ENCODE measurements around the gene TTYH3. TPM values are rescaled to one million over a fixed set of nuclear protein-coding genes. Genes with fewer than 3 reads are reported as not detected.

The TTYH3 gene
- total and polyA plus RNA-seq, 10 donors, result 11.9 to 158 (median 72.8) TPM

- no peak overlapping the region for H3K4me3 ChIP-seq
- TF ChIP-seq POLR2AphosphoS5 (IDR thresholded peaks at IDR 0.05) (peak; percentile 62 to 80 (median 79)), CTCF (IDR thresholded peaks at IDR 0.05 in 8 of 11, conservative IDR thresholded peaks at IDR 0.05 in 3 of 11) (no peak), POLR2A (IDR thresholded peaks at IDR 0.05) (no peak)
- H3K27me3 ChIP-seq (replicated peaks in 1 of 7), result no peaks in the 10 kb centered on the region
- no peaks in the 10 kb centered on the region for H3K9me3 ChIP-seq
- peak; percentile 84 for DNase-seq
- peak overlapping the region in 6 of 8 donors; percentile 14 to 59 (median 26) for H3K27ac ChIP-seq
- H3K4me1 ChIP-seq, result peaks cover 12 to 48% (median 37%) of the 10 kb centered on the region in 6 donors
- H3K36me3 ChIP-seq, result no peaks in the 10 kb centered on the region
- WGBS, 5 donors, result 51 to 59% (median 55%) methylated on average over 7 to 19 of the region's 19 CpGs
- intact Hi-C loops (cut with DNase I; ENCODE audit: low total_unique reads), result no loop called here
Observed at GRCh38 chr7:2622869-2623697, 8.7 kb upstream of the TTYH3 start.

- no peak for TF ChIP-seq CTCF (IDR thresholded peaks at IDR 0.05 in 8 of 11, conservative IDR thresholded peaks at IDR 0.05 in 3 of 11)
- TF ChIP-seq POLR2AphosphoS5 (IDR thresholded peaks at IDR 0.05), result no peak
- no peak for TF ChIP-seq POLR2A (IDR thresholded peaks at IDR 0.05)
- WGBS, 5 donors, result 68 to 87% (median 80%) methylated on average over 6 to 10 of the region's 10 CpGs
- H3K4me3 ChIP-seq, result no peak overlapping the region
- H3K4me1 ChIP-seq, result peaks cover 12 to 48% (median 37%) of the 10 kb centered on the region in 6 donors
- no peaks in the 10 kb centered on the region for H3K27me3 ChIP-seq (replicated peaks in 1 of 7)
- peak overlapping the region in 3 of 8 donors; percentile 14 to 59 (median 42) for H3K27ac ChIP-seq
- intact Hi-C loops (cut with DNase I; ENCODE audit: low total_unique reads), result no loop called here
- DNase-seq, result peak; percentile 66
- no peaks in the 10 kb centered on the region for H3K36me3 ChIP-seq
- H3K9me3 ChIP-seq, result no peaks in the 10 kb centered on the region
Observed at GRCh38 chr7:2623698-2624014, 8.1 kb upstream of the TTYH3 start.

GRCh38 chr7:2624293-2624886 lies 7.4 kb upstream of the TTYH3 start:
- intact Hi-C loops (cut with DNase I; ENCODE audit: low total_unique reads), result no loop called here
- no peaks in the 10 kb centered on the region for H3K9me3 ChIP-seq
- no peak overlapping the region for H3K4me3 ChIP-seq
- no peak for DNase-seq
- peaks cover 12 to 48% (median 37%) of the 10 kb centered on the region in 6 donors for H3K4me1 ChIP-seq
- no peak for TF ChIP-seq POLR2A (IDR thresholded peaks at IDR 0.05)
- TF ChIP-seq CTCF (IDR thresholded peaks at IDR 0.05 in 8 of 11, conservative IDR thresholded peaks at IDR 0.05 in 3 of 11), result no peak
- no peak for TF ChIP-seq POLR2AphosphoS5 (IDR thresholded peaks at IDR 0.05)
- no peak overlapping the region for H3K27ac ChIP-seq
- no peaks in the 10 kb centered on the region for H3K36me3 ChIP-seq
- H3K27me3 ChIP-seq (replicated peaks in 1 of 7), result no peaks in the 10 kb centered on the region
- 76 to 83% (median 80%) methylated on average over 9 to 18 of the region's 18 CpGs for WGBS, 5 donors

- no peak for DNase-seq
- 70 to 83% (median 75%) methylated on average over 6 to 20 of the region's 20 CpGs for WGBS, 5 donors
- Histone ChIP-seq H3K27ac (peak overlapping the region in 2 of 8 donors; percentile 11 to 26), H3K4me3 (no peak overlapping the region), H3K27me3 (replicated peaks in 1 of 7) (no peaks in the 10 kb centered on the region), H3K36me3 (no peaks in the 10 kb centered on the region), H3K9me3 (no peaks in the 10 kb centered on the region), H3K4me1 (peaks cover 16 to 60% (median 47%) of the 10 kb centered on the region in 6 donors)
- TF ChIP-seq POLR2AphosphoS5 (IDR thresholded peaks at IDR 0.05), result no peak
- no peak for TF ChIP-seq CTCF (IDR thresholded peaks at IDR 0.05 in 8 of 11, conservative IDR thresholded peaks at IDR 0.05 in 3 of 11)
- no peak for TF ChIP-seq POLR2A (IDR thresholded peaks at IDR 0.05)
- intact Hi-C loops (cut with DNase I; ENCODE audit: low total_unique reads), result no loop called here
Observed at GRCh38 chr7:2626498-2627117, 5.2 kb upstream of the TTYH3 start.

Measured in spleen (tissue), 11 donors.